Activated CD4-positive, alpha-beta memory T cell treated with anti-CD3 and anti-CD28 coated beads, Interleukin-2, amount 10 ng/mL, durations not matched to agents 7 days and 5 days (primary cell): ENCODE measurements around the gene KLHDC10. TPM values are rescaled to one million over a fixed set of nuclear protein-coding genes. Genes with fewer than 3 reads are reported as not detected.
"Not testable (repeated sequence)": the region's sequence is repeated elsewhere in the genome, so short reads cannot be mapped to it uniquely, and the experiment has no call there.

Source experiments
- CTCF ChIA-PET: fragments of 350-600 bp; sonication (Branson Sonifier 250); formaldehyde crosslinking; loops from one replicate; lab custom pipeline; 2021; ENCODE audit warnings: antibody characterized with exemption, inconsistent platforms; lab: Charles Lee
- POLR2A ChIA-PET: fragments of 350-600 bp; sonication (Branson Sonifier 250); formaldehyde crosslinking; loops from one replicate; lab custom pipeline; 2021; ENCODE audit warnings: antibody characterized with exemption; lab: Charles Lee
- DNase-seq: peaks from one replicate; pipeline ENCODE4 v3.0.0-alpha.2; 2020
- H3K27ac Mint-ChIP-seq: one replicate; pipeline ENCODE4 v1.8.0; 2021; ENCODE audit warnings: mild to moderate bottlenecking, mixed read lengths
- H3K27me3 Mint-ChIP-seq: one replicate; pipeline ENCODE4 v1.8.0; 2021; ENCODE audit warnings: mixed read lengths
- H3K36me3 Mint-ChIP-seq: one replicate; pipeline ENCODE4 v1.8.0; 2021; ENCODE audit warnings: low read depth, mixed read lengths
- H3K4me1 Mint-ChIP-seq: one replicate; pipeline ENCODE4 v1.8.0; 2021; ENCODE audit warnings: mixed read lengths
- H3K4me3 Mint-ChIP-seq: one replicate; pipeline ENCODE4 v1.8.0; 2021; ENCODE audit warnings: mild to moderate bottlenecking, mixed read lengths
- H3K9me3 Mint-ChIP-seq: one replicate; pipeline ENCODE4 v1.8.0; 2021; ENCODE audit warnings: mixed read lengths
- total RNA-seq, 2 experiments: library from RNA; stranded (reverse); gene quantifications; one replicate each; pipeline ENCODE4 v1.2.3, GENCODE V29; 2021

Gene KLHDC10
- total RNA-seq, 2 experiments from 2014 or later: 15.5 to 17.3 TPM

DNA sequence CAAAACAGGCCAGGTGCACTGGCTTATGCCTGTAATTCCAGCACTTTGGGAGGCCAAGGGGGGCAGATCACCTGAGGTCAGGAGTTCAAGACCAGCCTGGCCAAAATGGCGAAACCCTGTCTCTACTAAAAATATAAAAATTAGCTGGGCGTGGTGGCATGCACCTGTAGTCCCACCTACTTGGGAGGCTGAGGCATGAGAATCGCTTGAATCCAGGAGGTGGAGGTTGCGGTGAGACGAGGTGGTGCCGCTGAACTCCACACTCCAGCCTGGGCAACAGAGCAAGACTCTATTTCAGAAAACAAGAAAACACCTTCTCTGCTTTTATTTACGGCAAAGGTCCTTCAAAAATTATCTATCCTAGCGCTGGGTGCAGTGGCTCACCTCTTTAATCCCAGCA, 15.1 kb upstream of the KLHDC10 start:
- H3K36me3 Mint-ChIP-seq, H3K27ac Mint-ChIP-seq, DNase-seq, POLR2A ChIA-PET, H3K27me3 Mint-ChIP-seq, H3K9me3 Mint-ChIP-seq, H3K4me3 Mint-ChIP-seq: not testable (repeated sequence)
- peaks cover 17% of the 10 kb centered on the region for H3K4me1 Mint-ChIP-seq
- CTCF ChIA-PET: interaction anchor here (1.3 to 2.2 kb wide), 2 partner anchors 15 to 17 kb away, joined by 3 to 5 read pairs; partner anchors contain the start of gene KLHDC10

DNA sequence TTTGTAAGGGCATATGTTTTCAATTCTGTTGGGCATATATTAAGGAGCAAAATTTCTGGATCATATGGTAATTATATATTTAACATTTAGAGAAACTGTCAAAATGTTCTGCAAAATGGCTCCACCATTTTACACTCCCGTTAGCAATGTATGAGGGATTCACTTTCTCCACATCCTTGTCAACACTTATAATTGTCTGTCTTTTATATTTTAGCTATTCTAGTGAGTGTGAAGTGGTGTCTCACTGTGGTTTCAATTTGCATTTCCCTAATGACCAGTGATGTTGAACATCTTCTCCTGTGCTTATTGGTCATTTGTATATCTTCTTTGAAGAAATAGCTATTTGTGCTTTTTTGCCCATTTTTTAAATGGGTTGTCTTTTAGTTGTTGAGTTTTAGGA, 8.1 kb upstream of the KLHDC10 start:
- H3K27ac Mint-ChIP-seq: no peak overlapping the region
- no peak overlapping the region for H3K4me3 Mint-ChIP-seq
- DNase-seq: no peak
- no peaks in the 10 kb centered on the region for H3K4me1 Mint-ChIP-seq
- no peaks in the 10 kb centered on the region for H3K36me3 Mint-ChIP-seq
- H3K9me3 Mint-ChIP-seq: no peaks in the 10 kb centered on the region
- H3K27me3 Mint-ChIP-seq: peaks cover 5% of the 10 kb centered on the region
- CTCF ChIA-PET: interaction anchor here (0.6 to 1.2 kb wide), 4 partner anchors 11 to 259 kb away, joined by 3 to 5 read pairs (median 4); partner anchors contain the start of gene ZC3HC1
- POLR2A ChIA-PET: no interaction called here

DNA sequence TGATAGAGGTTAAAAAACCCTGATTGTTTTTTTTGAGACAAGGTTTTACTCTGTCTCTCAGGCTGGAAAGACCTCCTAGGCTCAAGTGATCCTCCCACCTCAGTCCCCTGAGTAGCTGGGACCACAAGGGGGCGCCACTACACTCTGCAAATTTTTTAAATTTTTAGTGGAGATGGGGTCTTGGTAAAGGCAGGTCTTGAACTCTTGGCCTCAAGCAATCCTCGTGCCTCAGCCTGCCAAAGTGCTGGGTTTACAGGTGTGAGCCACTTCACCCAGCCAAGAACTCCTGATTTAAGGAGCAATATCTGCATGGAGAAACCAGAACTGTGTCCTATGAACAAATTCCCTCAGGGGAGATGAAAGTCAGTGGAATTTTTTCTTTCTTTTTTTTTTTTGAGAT, 7.3 kb upstream of the KLHDC10 start:
- POLR2A ChIA-PET: no interaction called here
- H3K9me3 Mint-ChIP-seq: no peaks in the 10 kb centered on the region
- peaks cover 5% of the 10 kb centered on the region for H3K27me3 Mint-ChIP-seq
- CTCF ChIA-PET: interaction anchor here (1.0 to 1.2 kb wide), 2 partner anchors 12 to 82 kb away, joined by 3 to 5 read pairs; partner anchors contain the start of gene ZC3HC1
- DNase-seq: peak; percentile 72
- no peaks in the 10 kb centered on the region for H3K36me3 Mint-ChIP-seq
- no peak overlapping the region for H3K4me3 Mint-ChIP-seq
- no peaks in the 10 kb centered on the region for H3K4me1 Mint-ChIP-seq
- H3K27ac Mint-ChIP-seq: no peak overlapping the region

DNA sequence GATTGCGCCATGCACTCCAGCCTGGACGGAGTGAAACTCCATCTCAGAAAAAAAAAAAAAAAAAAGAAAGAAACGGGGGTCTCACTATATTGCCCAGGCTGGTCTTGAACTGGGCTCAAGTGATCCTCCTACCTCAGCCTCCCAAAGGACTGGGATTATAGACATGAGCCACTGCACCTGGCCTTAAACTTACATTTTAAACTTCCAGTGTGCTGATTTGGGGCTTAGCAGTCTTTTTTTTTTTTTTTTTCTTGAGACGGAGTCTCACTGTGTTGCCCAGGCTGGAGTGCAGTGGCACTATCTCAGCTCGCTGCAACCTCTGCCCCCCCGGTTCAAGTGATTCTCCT, 5.8 kb upstream of the KLHDC10 start:
- H3K9me3 Mint-ChIP-seq, H3K36me3 Mint-ChIP-seq, DNase-seq, H3K27me3 Mint-ChIP-seq, H3K4me1 Mint-ChIP-seq, H3K4me3 Mint-ChIP-seq, H3K27ac Mint-ChIP-seq, POLR2A ChIA-PET: not testable (repeated sequence)
- CTCF ChIA-PET: interaction anchor here (0.7 to 1.3 kb wide), 3 partner anchors 15 to 1126 kb away, joined by 3 to 5 read pairs (median 3); no protein-coding TSS in a partner anchor

DNA sequence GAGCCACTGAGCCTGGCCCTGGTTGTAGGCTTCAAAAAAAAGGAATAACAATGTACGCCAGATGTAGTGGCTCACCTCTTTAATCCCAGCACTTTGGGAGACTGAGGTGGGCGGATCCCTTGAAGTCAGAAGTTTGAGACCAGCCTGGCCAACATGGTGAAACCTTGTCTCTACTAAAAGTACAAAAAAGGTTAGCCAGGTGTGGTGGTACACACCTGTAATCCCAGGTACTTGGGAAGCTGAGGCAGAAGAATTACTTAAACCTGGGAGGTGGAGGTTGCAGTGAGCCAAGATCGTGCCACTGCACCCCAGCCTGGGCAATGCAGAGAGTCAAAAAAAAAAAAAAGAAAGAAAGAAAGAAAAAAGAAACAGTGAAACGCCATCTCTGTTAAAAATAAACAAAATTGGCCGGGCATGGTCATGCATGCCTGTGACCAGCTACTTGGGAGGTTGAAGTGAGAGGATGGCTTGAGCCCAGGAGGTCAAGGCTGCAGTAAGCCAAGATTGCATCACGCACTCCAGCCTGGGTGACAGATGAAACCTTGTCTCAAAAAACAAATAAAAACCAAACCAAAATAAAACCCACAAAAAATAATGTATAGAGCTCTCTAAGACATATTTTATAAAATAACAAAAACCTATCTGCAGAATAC, 4.7 kb upstream of the KLHDC10 start:
- Mint-ChIP-seq H3K4me3 (no peak overlapping the region), H3K9me3 (no peaks in the 10 kb centered on the region), H3K4me1 (peaks cover 9% of the 10 kb centered on the region), H3K36me3 (peaks cover 2% of the 10 kb centered on the region), H3K27ac (no peak overlapping the region), H3K27me3 (peaks cover 5% of the 10 kb centered on the region)
- no peak for DNase-seq
- CTCF ChIA-PET: interaction anchor here (0.9 kb wide), 1 partner anchor 15 kb away, joined by 3 read pairs; the partner anchor contains the start of gene ZC3HC1
- POLR2A ChIA-PET: no interaction called here

DNA sequence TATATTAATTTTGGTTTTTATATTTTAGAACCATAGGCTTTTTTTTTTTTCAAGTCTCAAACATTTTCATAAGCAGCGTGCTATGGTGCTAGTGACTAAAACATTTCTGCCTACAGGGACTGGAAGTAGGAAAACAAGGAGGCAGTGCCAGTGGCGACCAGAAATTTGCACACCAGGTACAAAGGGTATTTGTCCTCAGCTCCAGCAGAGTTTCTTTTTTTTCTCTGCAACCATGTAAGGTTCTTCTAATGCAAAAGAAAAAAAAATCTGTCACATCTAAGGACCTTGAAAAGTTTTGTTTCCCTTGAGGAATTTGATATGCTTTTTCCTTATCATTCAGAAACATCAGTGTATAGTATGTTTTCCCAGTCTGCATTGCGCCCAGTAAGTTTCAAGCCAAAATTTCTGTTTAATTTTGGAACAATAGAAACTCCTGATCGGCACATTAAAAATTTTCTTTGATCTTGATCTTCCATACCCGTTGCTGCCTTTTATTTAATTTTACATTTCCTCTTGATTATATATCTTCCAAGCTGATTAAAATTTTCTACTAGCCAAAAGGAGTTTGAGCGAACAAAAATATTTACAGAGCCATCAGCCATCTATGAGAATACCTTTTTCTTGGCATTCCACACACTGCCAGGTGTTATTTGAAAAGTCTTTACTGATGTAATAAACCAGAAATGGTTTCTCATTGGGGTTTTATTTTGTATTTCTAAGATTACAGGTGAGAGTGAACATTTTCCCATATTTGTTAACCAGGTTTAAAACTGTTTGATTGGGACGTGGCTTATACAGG, 956 bp upstream of the KLHDC10 start:
- ChIA-PET CTCF (interaction anchor here (0.5 to 3.8 kb wide), 14 partner anchors 9 to 1169 kb away, joined by 3 to 24 read pairs (median 4); partner anchors contain the start of genes STRIP2, TMEM209 and ZC3HC1), POLR2A (interaction anchor here (0.9 to 3.5 kb wide), 4 partner anchors 10 to 136 kb away, joined by 4 to 19 read pairs (median 8); partner anchors contain the start of genes TMEM209 and ZC3HC1)
- H3K27ac Mint-ChIP-seq: no peak overlapping the region
- H3K4me1 Mint-ChIP-seq: peaks cover 34% of the 10 kb centered on the region
- peaks cover 2% of the 10 kb centered on the region for H3K36me3 Mint-ChIP-seq
- no peaks in the 10 kb centered on the region for H3K27me3 Mint-ChIP-seq
- H3K9me3 Mint-ChIP-seq: no peaks in the 10 kb centered on the region
- no peak for DNase-seq
- peak overlapping the region; percentile 88 for H3K4me3 Mint-ChIP-seq

DNA sequence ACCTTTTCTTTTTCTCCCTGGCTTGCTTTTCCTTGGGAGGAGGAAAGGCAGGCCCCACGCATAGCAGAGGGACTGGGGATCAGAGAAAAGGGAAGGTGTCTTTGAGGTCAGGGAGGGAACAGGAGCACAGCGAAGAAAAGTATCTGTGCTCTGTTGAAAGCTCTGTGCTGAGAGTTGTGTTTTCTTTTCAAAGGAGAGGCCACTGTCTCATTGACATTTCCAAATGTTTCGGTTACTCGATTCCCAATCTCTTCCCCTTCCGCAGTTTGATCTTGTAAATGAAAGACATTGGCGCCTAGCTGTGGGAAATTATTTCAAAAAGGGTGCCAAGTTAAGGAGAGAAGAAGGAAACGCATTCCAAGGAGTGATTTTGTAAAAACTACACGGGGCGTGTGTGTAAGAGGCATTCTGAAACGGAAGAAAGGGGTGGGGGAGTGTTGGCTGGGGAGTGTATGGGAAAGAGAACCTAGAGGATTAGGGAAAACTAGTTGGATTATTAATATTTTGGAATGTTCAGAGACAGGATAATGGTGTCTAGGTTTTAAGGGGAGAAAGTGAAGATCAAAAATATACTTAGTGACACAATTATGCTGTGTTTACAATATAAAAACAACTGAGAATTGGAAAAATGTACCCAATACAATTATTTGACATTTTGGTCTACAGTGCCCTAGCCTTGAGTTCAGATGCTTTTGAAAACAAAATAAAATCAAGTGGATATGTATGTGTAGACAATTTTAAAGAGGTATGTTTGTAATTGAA, 708 bp downstream of the KLHDC10 start:
- H3K27ac Mint-ChIP-seq: peak overlapping the region; percentile 2
- ChIA-PET POLR2A (interaction anchor here (1.5 to 3.5 kb wide), 4 partner anchors 11 to 135 kb away, joined by 4 to 19 read pairs (median 8); partner anchors contain the start of genes TMEM209 and ZC3HC1), CTCF (interaction anchor here (0.8 to 3.8 kb wide), 17 partner anchors 11 to 1168 kb away, joined by 3 to 45 read pairs (median 5); partner anchors contain the start of genes STRIP2, TMEM209 and ZC3HC1)
- no peak for DNase-seq
- H3K36me3 Mint-ChIP-seq: peaks cover 2% of the 10 kb centered on the region
- peaks cover 34% of the 10 kb centered on the region for H3K4me1 Mint-ChIP-seq
- H3K4me3 Mint-ChIP-seq: peak overlapping the region; percentile 88
- no peaks in the 10 kb centered on the region for H3K27me3 Mint-ChIP-seq
- H3K9me3 Mint-ChIP-seq: no peaks in the 10 kb centered on the region

DNA sequence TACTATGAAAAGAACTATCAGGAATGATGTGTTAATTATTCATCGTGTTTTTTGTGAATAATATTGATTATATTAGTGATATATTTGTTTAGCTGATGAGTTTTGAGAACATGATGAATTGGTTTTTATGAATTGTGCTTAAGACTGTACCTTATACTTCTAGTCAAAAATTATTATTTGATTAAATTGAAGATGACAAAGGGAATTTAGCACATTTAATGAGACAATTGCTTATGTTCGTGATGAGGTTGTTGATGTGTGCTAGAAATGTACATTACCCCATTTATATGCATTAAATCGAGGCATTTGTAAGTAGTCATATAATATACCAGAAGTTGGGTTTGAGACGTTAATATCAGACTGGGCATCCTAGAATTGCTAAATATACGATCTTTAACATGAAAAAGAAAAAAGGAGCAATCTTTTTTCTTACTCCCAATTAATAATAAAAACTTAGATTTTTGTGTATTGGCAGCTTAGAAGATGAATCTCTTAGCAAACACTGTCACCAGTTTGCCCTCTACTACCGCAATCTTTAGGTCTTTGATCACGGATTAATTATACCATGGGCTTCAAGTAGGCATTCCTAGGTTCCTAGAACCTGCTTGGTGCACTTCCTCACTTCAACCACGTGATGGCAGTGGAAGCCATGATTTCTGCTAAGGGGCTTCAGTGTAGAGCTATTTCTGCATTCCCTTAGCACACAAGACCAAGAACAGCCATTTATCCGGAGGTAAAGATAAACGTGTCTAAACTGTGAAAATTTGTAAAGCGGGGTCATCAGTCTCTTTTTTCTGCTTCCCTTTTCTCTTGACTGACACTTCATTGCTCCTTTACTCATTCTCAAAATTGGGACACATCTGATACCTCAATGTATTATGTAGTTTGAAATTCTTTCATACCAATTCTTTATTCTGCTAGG, 1.6 kb downstream of the KLHDC10 start:
- ChIA-PET POLR2A (interaction anchor here (1.5 to 3.5 kb wide), 2 partner anchors 121 to 134 kb away, joined by 4 to 19 read pairs; partner anchors contain the start of gene TMEM209), CTCF (interaction anchor here (0.5 to 3.8 kb wide), 19 partner anchors 11 to 760 kb away, joined by 3 to 45 read pairs (median 5); partner anchors contain the start of gene TMEM209)
- Mint-ChIP-seq H3K36me3 (peaks cover 2% of the 10 kb centered on the region), H3K27ac (no peak overlapping the region), H3K9me3 (no peaks in the 10 kb centered on the region), H3K4me3 (peak overlapping the region; percentile 33), H3K27me3 (no peaks in the 10 kb centered on the region), H3K4me1 (peaks cover 34% of the 10 kb centered on the region)
- peak; percentile 59 for DNase-seq

DNA sequence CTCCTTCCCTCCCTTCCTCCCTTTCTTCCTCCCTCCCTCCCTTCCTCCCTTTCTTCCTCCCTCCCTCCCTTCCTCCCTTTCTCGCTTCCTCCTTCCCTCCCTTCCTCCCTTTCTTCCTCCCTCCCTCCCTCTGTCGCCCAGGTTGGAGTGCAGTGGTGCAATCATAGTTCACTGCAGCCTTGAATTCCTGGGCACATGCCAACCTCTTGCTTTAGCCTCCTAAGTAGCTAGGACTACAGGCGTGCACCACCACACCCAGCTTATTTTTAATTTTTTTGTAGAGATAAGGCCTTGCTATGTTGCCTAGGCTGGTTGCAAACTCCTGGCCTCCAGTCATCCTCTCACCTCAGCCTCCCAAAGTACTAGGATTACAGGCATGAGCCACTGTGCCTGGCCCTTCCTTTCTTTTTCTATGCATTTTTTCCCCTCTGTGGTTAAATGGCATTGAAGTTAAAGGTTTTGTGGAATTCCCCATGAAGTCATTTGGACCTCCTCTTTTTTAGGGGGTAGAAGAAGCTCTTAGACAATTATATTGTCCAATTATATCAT, 9.6 kb downstream of the KLHDC10 start:
- Mint-ChIP-seq H3K9me3 (no peaks in the 10 kb centered on the region), H3K27ac (no peak overlapping the region), H3K27me3 (no peaks in the 10 kb centered on the region), H3K36me3 (peaks cover 9% of the 10 kb centered on the region), H3K4me3 (no peak overlapping the region), H3K4me1 (peaks cover 4% of the 10 kb centered on the region)
- ChIA-PET CTCF (interaction anchor here (0.9 kb wide), 1 partner anchor 16 kb away, joined by 3 read pairs; no protein-coding TSS in a partner anchor), POLR2A (no interaction called here)
- DNase-seq: no peak

DNA sequence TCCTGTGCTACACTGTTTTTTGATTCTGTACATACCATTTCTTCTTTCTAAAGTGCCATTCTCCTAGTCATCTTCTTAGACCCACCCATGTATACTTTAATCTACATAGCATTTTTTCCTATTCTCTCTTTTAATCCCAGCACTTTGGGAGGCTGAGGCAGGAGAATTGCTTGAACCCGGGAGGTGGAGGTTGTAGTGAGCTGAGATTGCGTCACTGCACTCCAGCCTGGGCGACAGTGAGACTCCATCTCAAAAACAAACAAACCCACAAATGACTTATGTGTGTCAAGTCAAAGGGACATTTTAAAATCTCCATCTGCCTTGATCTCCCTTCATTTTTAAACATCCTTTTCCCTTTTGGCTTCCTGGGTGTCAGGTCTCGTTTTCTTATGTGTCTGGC, 13.2 kb downstream of the KLHDC10 start:
- H3K9me3 Mint-ChIP-seq, POLR2A ChIA-PET, H3K4me1 Mint-ChIP-seq, H3K36me3 Mint-ChIP-seq, H3K27me3 Mint-ChIP-seq, H3K27ac Mint-ChIP-seq, DNase-seq, H3K4me3 Mint-ChIP-seq: not testable (repeated sequence)
- CTCF ChIA-PET: interaction anchor here (1.1 to 2.0 kb wide), 8 partner anchors 11 to 675 kb away, joined by 3 to 11 read pairs (median 4); partner anchors contain the start of genes KLHDC10 and TMEM209
